ENCODE results near the gene HYAL2. TPM values are rescaled to one million over a fixed set of nuclear protein-coding genes. Genes with fewer than 3 reads are reported as not detected.

HYAL2 gene
- total and polyA plus RNA-seq, 2 of the 8 experiments (the other 6 are each of a cell fraction or from before 2014, with no cell fraction given) = 51.9 to 176 TPM

DNA sequence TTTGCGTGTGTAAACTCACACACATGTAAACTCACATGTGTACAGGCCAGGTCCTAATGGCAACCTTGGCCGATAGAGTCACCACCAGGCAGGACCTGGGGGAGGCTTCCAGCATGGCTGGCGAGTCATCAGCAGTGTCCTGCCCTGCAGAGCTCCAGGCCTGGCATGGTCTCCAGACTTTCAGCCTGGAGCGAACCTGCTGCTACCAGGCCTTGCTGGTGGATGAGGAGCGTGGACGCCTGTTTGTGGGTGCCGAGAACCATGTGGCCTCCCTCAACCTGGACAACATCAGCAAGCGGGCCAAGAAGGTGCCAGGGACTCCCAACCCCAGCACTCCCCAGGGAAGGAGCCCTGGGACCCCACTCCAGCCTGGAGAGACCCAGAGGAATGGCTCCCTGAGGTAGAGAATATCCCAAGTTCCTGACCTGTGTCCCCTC lies 52.5 kb downstream of the HYAL2 start (continued):
- no peak for TF ChIP-seq RXRA (IDR thresholded peaks at IDR 0.05; ENCODE audit: insufficient read depth, low read depth, low read length)
